GM08714 (cell line): ENCODE measurements around the gene RBFOX2.
A peak's percentile ranks its signal among the peaks of the same experiment; 100 is the strongest.
"Not testable (repeated sequence)": the region's sequence is repeated elsewhere in the genome, so short reads cannot be mapped to it uniquely, and the experiment has no call there.

Source experiments
- H3K4me3 ChIP-seq: fragments of 200-500 bp; sonication (Bioruptor generic); 2 replicates; pipeline ENCODE4 v1.5.1; 2014; ENCODE audit warnings: mild to moderate bottlenecking, low read length, inconsistent platforms
- ZNF274 ChIP-seq: IDR thresholded peaks from 2 replicates; pipeline ENCODE4 v1.6.1; 2012; ENCODE audit warnings: mild to moderate bottlenecking, low read depth, low read length

Gene RBFOX2

DNA sequence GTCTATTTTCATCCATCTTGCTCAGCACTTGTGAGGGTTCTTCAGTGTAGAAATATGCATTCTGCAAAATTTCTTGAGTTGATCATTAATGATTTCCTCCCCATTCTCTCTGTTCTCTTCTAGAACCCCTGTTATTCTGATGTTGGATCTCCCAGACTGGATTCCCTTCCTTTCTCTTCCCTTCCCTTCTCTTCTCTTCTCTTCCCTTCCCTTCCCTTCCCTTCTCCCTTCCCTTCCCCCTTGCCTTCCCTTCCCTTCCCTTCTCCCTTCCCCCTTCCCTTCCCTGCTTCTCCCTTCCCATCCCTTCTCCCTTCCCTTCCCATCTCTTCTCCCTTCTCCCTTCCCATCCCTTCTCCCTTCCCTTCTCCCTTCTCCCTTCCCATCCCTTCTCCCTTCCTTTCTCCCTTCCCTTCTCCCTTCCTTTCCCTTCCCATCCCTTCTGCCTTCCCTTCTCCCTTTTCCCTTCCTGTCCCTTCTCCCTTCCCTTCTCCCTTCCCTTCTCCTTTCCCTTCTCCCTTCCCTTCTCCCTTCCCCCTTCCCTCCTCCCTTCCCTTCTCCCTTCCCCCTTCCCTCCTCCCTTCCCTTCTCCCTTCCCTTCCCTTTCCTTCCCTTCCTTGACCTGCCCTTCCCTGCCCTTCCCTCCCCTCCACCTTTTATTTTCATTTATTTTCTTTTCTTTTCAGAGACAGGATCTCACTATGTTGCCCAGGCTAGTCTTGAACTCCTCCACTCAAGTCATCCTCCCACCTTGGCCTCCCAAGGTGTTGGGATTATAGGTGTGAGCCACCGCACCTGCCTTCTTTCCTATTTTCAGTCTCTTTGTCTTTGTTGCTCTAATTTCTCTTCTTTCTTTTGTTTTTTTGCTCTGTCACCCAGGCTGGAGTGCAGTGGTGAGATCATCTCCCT is 24.9 kb upstream of the RBFOX2 start:
- TF ChIP-seq ZNF274, result no peak
- H3K4me3 ChIP-seq, result no peak overlapping the region

DNA sequence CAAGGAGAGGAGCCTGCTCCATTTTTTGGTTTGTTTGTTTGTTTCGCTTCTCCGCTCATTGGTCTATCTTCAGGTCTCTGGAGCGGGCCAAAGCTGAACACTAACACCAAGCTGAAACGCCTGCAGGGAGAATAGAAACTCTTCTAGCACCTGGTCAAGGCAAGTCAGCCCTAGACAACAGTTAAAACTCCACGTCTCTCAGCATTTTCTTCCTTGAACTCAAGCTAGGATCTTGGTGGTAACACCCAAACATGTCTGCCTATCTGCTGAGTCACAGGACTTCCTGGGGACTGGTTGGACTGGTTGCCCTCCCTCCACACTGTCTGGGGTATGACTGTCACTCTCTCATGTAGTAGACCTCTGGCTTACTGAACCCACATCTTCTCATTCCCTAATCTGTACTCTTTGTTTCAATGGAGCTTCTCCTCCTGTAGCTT is 23.9 kb upstream of the RBFOX2 start:
- no peak for TF ChIP-seq ZNF274
- H3K4me3 ChIP-seq, result no peak overlapping the region

DNA sequence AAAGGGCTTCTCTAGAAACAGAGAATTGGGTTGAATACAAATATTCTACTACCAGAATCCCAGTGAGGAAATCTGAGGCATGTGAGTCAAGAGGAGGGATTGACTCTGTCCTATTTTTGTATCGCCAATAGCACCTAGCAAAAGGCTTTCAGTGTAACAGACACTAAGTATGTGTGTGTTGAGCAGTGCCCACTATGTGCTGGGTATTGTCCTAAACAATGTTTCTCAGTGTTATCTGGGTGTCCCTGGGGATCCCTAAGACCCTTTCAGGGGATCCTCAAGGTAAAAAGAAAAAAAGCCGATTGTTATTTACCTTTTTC is 21.0 kb upstream of the RBFOX2 start:
- no peak overlapping the region for H3K4me3 ChIP-seq
- no peak for TF ChIP-seq ZNF274

GRCh38 chr22:36048911-36049677 is 20.5 kb upstream of the RBFOX2 start:
- TF ChIP-seq ZNF274, result no peak
- H3K4me3 ChIP-seq, result no peak overlapping the region

GRCh38 chr22:36044517-36044916 is 15.9 kb upstream of the RBFOX2 start:
- not testable (repeated sequence) for H3K4me3 ChIP-seq

DNA sequence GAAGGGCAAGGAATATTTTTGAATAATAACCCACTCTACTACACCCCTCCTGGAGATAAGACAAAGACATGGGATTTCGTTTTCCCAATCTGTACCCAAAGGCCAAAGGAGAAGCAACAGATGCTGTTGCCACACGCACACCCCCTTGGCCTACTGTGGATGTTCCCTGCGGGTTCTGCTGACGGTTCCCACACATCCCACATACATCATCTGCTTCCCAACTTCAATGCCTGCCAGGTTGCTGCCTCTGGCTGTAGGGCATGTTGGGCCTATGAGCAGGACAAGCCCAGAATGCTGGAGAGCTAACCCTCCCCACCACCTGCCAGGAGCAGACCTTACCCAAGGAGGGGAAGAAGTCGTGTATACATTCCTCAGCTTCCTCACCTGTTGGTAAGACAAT is 13.6 kb upstream of the RBFOX2 start:
- H3K4me3 ChIP-seq, result no peak overlapping the region
- TF ChIP-seq ZNF274, result no peak

GRCh38 chr22:36039125-36039524 is 10.5 kb upstream of the RBFOX2 start:
- no peak for TF ChIP-seq ZNF274

GRCh38 chr22:36037102-36037758 is 8.6 kb upstream of the RBFOX2 start:
- no peak overlapping the region for H3K4me3 ChIP-seq
- TF ChIP-seq ZNF274, result no peak

More at GRCh38 chr22:36039125-36039524, 10.5 kb upstream of the RBFOX2 start:
- H3K4me3 ChIP-seq, result no peak overlapping the region

- no peak overlapping the region for H3K4me3 ChIP-seq
- TF ChIP-seq ZNF274, result no peak
Measured at GRCh38 chr22:36036167-36036624, 7.6 kb upstream of the RBFOX2 start.

- H3K4me3 ChIP-seq, result no peak overlapping the region
- TF ChIP-seq ZNF274, result no peak
Measured at GRCh38 chr22:36032611-36033010, 4.0 kb upstream of the RBFOX2 start.

GRCh38 chr22:36029406-36029755 is 757 bp upstream of the RBFOX2 start:
- no peak for TF ChIP-seq ZNF274

DNA sequence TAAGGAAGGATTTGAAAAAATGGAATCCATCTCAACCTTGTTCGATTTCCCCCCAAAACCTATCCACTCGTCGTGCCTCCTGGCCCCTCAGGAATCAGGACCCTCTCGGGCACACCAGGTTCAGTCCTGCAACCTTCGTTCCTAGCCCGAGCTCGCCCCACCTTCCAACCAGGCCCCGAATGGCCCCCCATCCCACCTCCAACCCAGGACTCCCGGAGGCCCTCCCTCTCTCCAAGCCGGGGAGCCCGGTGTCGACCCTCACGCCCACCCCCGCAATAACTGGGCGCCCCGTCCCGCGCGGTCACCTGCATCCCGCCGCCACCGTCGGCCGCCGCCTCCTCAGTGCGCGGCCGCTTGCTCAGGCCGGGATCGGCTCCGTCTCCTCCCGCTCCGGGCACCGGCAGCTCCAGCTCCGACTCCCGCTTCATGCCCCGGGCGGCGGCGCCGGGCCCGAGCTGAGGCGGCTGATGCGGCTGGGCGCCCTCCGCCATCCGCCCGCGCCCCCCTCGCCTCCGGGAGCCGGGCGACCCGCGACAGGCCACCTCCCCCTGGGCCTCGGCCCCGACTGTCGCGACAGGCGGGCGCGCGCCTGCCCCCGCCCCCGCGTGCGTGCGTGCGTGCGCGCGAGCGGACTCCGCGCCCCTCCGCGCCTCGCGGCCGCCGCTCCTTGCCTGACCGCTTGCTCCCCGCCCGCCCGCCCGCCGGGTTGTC is 534 bp downstream of the RBFOX2 start:
- no peak for TF ChIP-seq ZNF274
- H3K4me3 ChIP-seq, result peak overlapping the region; percentile 48

More at GRCh38 chr22:36029406-36029755, 757 bp upstream of the RBFOX2 start:
- H3K4me3 ChIP-seq, result peak overlapping the region; percentile 48; the same call in 1 of the 2 replicates

- TF ChIP-seq ZNF274, result no peak
- peak overlapping the region; percentile 48; the same call in 1 of the 2 replicates for H3K4me3 ChIP-seq
Measured at GRCh38 chr22:36027579-36027934, 1.1 kb downstream of the RBFOX2 start.

DNA sequence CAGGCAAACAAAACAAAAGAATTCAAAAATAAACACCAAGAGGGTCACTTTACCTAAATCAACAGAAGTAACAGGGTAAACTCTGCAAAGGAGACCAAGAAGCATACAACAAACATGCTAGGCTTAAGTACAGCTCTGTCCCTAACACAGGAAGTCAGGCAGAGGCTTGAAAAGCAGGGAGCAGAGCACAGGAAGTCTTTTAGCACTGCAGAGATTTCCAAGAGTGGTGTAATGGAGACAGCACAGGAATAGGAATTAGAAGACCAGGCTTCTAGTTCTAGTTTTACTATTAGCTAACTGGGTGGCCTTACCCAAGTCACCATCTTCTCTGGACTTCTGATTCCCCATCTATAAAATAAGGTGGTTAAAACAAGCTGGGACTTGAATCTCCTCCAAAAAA is 1.9 kb downstream of the RBFOX2 start:
- no peak for TF ChIP-seq ZNF274
- peak overlapping the region; percentile 1; the same call in 1 of the 2 replicates for H3K4me3 ChIP-seq

- TF ChIP-seq ZNF274, result no peak
- H3K4me3 ChIP-seq, result no peak overlapping the region
Measured at GRCh38 chr22:36022697-36023096, 5.9 kb downstream of the RBFOX2 start.
